ENCODE data around the gene BEND7. TPM values are rescaled to one million over a fixed set of nuclear protein-coding genes. Genes with fewer than 3 reads are reported as not detected.

Gene BEND7
- polyA plus RNA-seq, 1 of the 3 experiments (the other 2 are of a cell fraction) = 9.2 TPM

- peaks cover 11% of the 10 kb centered on the region; the same call in 1 of the 2 replicates for H3K79me2 ChIP-seq (ENCODE audit: insufficient read depth)
- no peak for DNase-seq
- no peak for TF ChIP-seq PBX3 (IDR thresholded peaks at IDR 0.05)
- TF ChIP-seq NFIC (IDR thresholded peaks at IDR 0.05; ENCODE audit: borderline replicate concordance) = no peak
- TF ChIP-seq MXI1 (IDR thresholded peaks at IDR 0.05; ENCODE audit: low read depth, low read length) = no peak
- TF ChIP-seq SIN3A (IDR thresholded peaks at IDR 0.05; ENCODE audit: borderline replicate concordance, low read depth, low read length) = no peak
- TF ChIP-seq POLR2AphosphoS5 (IDR thresholded peaks at IDR 0.05; ENCODE audit: low read depth, low read length) = no peak
- TF ChIP-seq USF2 (IDR thresholded peaks at IDR 0.05; ENCODE audit: borderline replicate concordance, low read depth, low read length) = no peak
- TF ChIP-seq NRF1 (IDR thresholded peaks at IDR 0.05; ENCODE audit: low read depth, low read length) = no peak
- no peak for TF ChIP-seq CHD2 (IDR thresholded peaks at IDR 0.05; ENCODE audit: low read length, partially characterized antibody)
- ChIA-PET CTCF (no interaction called here), POLR2A (no interaction called here)
- no peak overlapping the region for H3K9ac ChIP-seq
- no peaks in the 10 kb centered on the region for H3K27me3 ChIP-seq (ENCODE audit: insufficient read depth)
- H3K4me3 ChIP-seq (ENCODE audit: low read depth in 2 of 2, low read length in 1 of 2) = no peak overlapping the region
- H3K36me3 ChIP-seq (replicated peaks in 1 of 2; ENCODE audit: control insufficient read depth in 1 of 2, insufficient read depth in 2 of 2, low read length in 1 of 2) = peaks cover 8 to 13% of the 10 kb centered on the region in 2 experiments
- no peak overlapping the region for H3K27ac ChIP-seq (ENCODE audit: low read depth in 2 of 2, low read length in 1 of 2)
- no peaks in the 10 kb centered on the region for H4K20me1 ChIP-seq (ENCODE audit: insufficient read depth)
- no peak overlapping the region for H2AFZ ChIP-seq (ENCODE audit: low read depth)
- H3F3A ChIP-seq (replicated peaks; ENCODE audit: insufficient read depth) = no peaks in the 10 kb centered on the region
- H3K9me3 ChIP-seq = no peaks in the 10 kb centered on the region
- H3K4me1 ChIP-seq (ENCODE audit: control insufficient read depth in 1 of 2, insufficient read depth in 2 of 2, low read depth in 1 of 2, low read length in 1 of 2) = no peaks in the 10 kb centered on the region; a peak in 1 of 4 replicates
- WGBS (ENCODE audit: low lambda C conversion rate) = 92% methylated on average over 13 of the region's 13 CpGs
- no peaks in the 10 kb centered on the region for H3K9me2 ChIP-seq
- H3K4me2 ChIP-seq = no peak overlapping the region
Measured at GRCh38 chr10:13516176-13516575, 12.6 kb downstream of the BEND7 start.

- Histone ChIP-seq H2AFZ (ENCODE audit: low read depth) (no peak overlapping the region), H3K4me1 (ENCODE audit: control insufficient read depth in 1 of 2, insufficient read depth in 2 of 2, low read depth in 1 of 2, low read length in 1 of 2) (no peaks in the 10 kb centered on the region; a peak in 1 of 4 replicates), H3K9me2 (no peaks in the 10 kb centered on the region), H4K20me1 (ENCODE audit: insufficient read depth) (no peaks in the 10 kb centered on the region), H3F3A (replicated peaks; ENCODE audit: insufficient read depth) (no peaks in the 10 kb centered on the region), H3K9me3 (no peaks in the 10 kb centered on the region), H3K27ac (ENCODE audit: low read depth in 2 of 2, low read length in 1 of 2) (no peak overlapping the region), H3K4me2 (no peak overlapping the region), H3K79me2 (ENCODE audit: insufficient read depth) (peaks cover 11% of the 10 kb centered on the region; the same call in 1 of the 2 replicates), H3K27me3 (ENCODE audit: insufficient read depth) (no peaks in the 10 kb centered on the region), H3K4me3 (ENCODE audit: low read depth in 2 of 2, low read length in 1 of 2) (no peak overlapping the region), H3K36me3 (replicated peaks in 1 of 2; ENCODE audit: control insufficient read depth in 1 of 2, insufficient read depth in 2 of 2, low read length in 1 of 2) (peaks cover 8 to 10% of the 10 kb centered on the region in 2 experiments), H3K9ac (no peak overlapping the region)
- WGBS (ENCODE audit: low lambda C conversion rate) = 89% methylated on average over 5 of the region's 5 CpGs
- TF ChIP-seq, protein P1, sequence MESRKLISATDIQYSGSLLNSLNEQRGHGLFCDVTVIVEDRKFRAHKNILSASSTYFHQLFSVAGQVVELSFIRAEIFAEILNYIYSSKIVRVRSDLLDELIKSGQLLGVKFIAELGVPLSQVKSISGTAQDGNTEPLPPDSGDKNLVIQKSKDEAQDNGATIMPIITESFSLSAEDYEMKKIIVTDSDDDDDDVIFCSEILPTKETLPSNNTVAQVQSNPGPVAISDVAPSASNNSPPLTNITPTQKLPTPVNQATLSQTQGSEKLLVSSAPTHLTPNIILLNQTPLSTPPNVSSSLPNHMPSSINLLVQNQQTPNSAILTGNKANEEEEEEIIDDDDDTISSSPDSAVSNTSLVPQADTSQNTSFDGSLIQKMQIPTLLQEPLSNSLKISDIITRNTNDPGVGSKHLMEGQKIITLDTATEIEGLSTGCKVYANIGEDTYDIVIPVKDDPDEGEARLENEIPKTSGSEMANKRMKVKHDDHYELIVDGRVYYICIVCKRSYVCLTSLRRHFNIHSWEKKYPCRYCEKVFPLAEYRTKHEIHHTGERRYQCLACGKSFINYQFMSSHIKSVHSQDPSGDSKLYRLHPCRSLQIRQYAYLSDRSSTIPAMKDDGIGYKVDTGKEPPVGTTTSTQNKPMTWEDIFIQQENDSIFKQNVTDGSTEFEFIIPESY (IDR thresholded peaks at IDR 0.05; ENCODE audit: borderline replicate concordance, low read depth) = no peak
- TF ChIP-seq POLR2AphosphoS5 (IDR thresholded peaks at IDR 0.05; ENCODE audit: low read depth, low read length) = no peak
- no peak for TF ChIP-seq TCF12 (IDR thresholded peaks at IDR 0.05)
- TF ChIP-seq RFX5 (IDR thresholded peaks at IDR 0.05; ENCODE audit: low read length) = no peak
- no peak for TF ChIP-seq GABPA (IDR thresholded peaks at IDR 0.05; ENCODE audit: low read depth)
- no peak for TF ChIP-seq CHD2 (IDR thresholded peaks at IDR 0.05; ENCODE audit: low read length, partially characterized antibody)
- no peak for TF ChIP-seq RCOR1 (IDR thresholded peaks at IDR 0.05; ENCODE audit: low read length)
- no peak for TF ChIP-seq EZH2phosphoT487 (IDR thresholded peaks at IDR 0.05; ENCODE audit: borderline replicate concordance, low read depth)
- no peak for TF ChIP-seq YY1 (IDR thresholded peaks at IDR 0.05; ENCODE audit: low read depth)
- TF ChIP-seq EP300 (IDR thresholded peaks at IDR 0.05; ENCODE audit: borderline replicate concordance in 1 of 2, low read depth in 1 of 2, low read length in 1 of 2) = no peak
- no peak for TF ChIP-seq FOXJ3 (CRISPR knock-in tag; IDR thresholded peaks at IDR 0.05)
- TF ChIP-seq TAF1 (IDR thresholded peaks at IDR 0.05; ENCODE audit: borderline replicate concordance, low read depth, low read length) = no peak
- TF ChIP-seq, protein P2, sequence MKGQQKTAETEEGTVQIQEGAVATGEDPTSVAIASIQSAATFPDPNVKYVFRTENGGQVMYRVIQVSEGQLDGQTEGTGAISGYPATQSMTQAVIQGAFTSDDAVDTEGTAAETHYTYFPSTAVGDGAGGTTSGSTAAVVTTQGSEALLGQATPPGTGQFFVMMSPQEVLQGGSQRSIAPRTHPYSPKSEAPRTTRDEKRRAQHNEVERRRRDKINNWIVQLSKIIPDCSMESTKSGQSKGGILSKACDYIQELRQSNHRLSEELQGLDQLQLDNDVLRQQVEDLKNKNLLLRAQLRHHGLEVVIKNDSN (IDR thresholded peaks at IDR 0.05; ENCODE audit: borderline replicate concordance, low read depth) = no peak
- TF ChIP-seq FOXM1 (IDR thresholded peaks at IDR 0.05; ENCODE audit: low read depth) = no peak
- CTCF ChIA-PET = no interaction called here
- no peak for DNase-seq
- POLR2A ChIA-PET = no interaction called here
Measured at GRCh38 chr10:13515467-13515866, 13.3 kb downstream of the BEND7 start.
